HUES6 (cell line): ENCODE results near the gene MYO1B.

Experiments used
- H3K27ac ChIP-seq: 2 replicates; pipeline ENCODE4 v1.7.0; 2013; ENCODE audit warnings: low read depth, mild to moderate bottlenecking, low read length, inconsistent platforms
- H3K27me3 ChIP-seq: 2 replicates; pipeline ENCODE4 v1.6.1; 2013; ENCODE audit warnings: low read length; ENCODE audit not compliant: control insufficient read depth, insufficient read depth
- H3K36me3 ChIP-seq: 2 replicates; pipeline ENCODE4 v1.6.1; 2013; ENCODE audit warnings: low read length; ENCODE audit not compliant: control insufficient read depth, insufficient read depth
- H3K4me1 ChIP-seq: 2 replicates; pipeline ENCODE4 v1.6.1; 2013; ENCODE audit warnings: low read length; ENCODE audit not compliant: control insufficient read depth, insufficient read depth
- H3K4me3 ChIP-seq: 2 replicates; pipeline ENCODE4 v1.5.1; 2013; ENCODE audit warnings: low read depth, low read length
- H3K9ac ChIP-seq: one replicate; pipeline ENCODE4 v1.6.1; 2013; ENCODE audit warnings: mild to moderate bottlenecking, low read length
- H3K9me3 ChIP-seq: 2 replicates; pipeline ENCODE4 v1.6.1; 2013; ENCODE audit warnings: low read depth, low read length; ENCODE audit not compliant: control insufficient read depth, insufficient read depth

MYO1B gene

DNA sequence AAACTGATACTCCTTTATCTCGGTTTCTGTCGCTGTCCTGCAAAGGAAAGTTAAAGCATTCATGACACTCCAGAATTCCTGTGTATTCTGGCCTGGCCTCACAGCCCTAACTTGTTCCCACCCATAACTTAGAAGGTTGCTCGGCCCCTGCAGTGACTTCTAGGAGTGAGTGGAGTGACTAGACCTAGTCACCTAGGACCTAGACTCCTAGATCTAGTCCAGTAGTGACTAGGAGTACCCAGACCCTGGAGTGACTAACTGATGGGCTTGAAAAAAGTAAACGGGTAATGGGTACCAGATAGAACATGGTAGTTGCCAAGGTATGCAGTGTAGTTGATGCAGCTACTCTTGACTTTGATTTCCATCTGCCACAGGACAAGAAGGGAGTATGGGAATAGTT lies 181.8 kb downstream of the MYO1B start:
- Histone ChIP-seq H3K36me3 (peaks cover 20% of the 10 kb centered on the region), H3K27ac (no peak overlapping the region), H3K27me3 (no peaks in the 10 kb centered on the region), H3K9me3 (no peaks in the 10 kb centered on the region), H3K4me3 (no peak overlapping the region), H3K9ac (no peak overlapping the region), H3K4me1 (no peaks in the 10 kb centered on the region)

DNA sequence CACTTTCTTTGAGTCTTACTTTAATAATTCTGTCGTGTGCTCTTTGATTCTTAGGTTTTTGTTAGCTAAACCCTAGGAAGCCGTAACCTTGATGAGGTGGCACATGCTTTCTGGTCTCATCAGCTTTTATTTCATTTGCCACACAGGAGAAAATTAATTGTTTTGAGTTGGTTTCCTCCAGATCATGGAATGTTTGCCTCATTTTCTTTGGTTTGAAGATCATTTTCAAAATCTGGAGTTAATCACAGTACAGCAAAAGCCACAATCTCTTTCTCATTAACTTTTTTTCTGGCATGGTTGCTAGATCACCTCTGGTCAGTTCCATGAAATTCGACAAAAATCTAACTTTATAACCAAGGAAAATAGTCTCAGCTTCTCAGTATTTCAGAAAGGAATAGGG lies 182.9 kb downstream of the MYO1B start:
- H3K9me3 ChIP-seq, result no peaks in the 10 kb centered on the region
- no peaks in the 10 kb centered on the region for H3K4me1 ChIP-seq
- H3K27me3 ChIP-seq, result no peaks in the 10 kb centered on the region
- H3K9ac ChIP-seq, result no peak overlapping the region
- no peak overlapping the region for H3K27ac ChIP-seq
- no peak overlapping the region for H3K4me3 ChIP-seq
- peaks cover 17% of the 10 kb centered on the region for H3K36me3 ChIP-seq

DNA sequence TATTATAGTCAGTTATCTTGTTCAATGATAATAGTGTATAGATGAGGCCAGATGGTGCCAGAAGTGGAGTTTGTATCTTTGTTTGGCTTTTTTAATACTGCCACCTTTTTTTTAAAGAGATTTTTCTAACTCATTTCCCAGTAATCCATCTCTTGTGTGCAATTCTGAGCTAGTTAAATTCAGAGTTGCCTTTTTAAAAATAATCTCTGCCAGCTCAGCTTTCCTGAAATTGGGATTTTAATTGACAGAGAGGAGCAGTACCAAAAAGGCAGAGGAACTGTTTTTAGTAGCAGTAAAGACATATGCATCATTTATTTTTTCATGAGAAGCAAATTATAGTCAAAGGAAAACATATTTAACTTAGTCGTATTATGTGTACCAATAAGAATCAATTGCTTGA lies 185.3 kb downstream of the MYO1B start:
- H3K4me1 ChIP-seq, result no peaks in the 10 kb centered on the region
- no peaks in the 10 kb centered on the region for H3K9me3 ChIP-seq
- peaks cover 2% of the 10 kb centered on the region for H3K36me3 ChIP-seq

DNA sequence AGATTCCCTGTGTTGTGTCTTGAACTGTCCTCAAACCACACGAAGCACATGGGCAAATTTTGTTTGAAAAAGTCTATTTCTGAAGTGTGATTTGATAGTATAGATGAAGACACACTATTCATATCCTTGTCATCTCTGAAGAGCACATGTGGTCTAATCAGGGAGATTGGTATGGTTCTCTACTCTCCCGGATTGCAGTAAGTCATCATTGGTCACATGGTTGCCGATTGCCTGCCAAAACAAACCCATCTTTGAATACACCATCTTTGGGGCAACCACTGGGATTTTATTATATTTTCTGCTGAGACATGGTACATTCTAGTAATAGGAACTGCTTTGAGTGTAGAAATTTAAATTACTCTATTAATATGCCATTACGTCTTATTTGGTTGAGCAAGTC lies 186.9 kb downstream of the MYO1B start:
- Histone ChIP-seq H3K9me3 (no peaks in the 10 kb centered on the region), H3K9ac (no peak overlapping the region), H3K36me3 (no peaks in the 10 kb centered on the region), H3K27ac (no peak overlapping the region), H3K4me3 (no peak overlapping the region), H3K27me3 (no peaks in the 10 kb centered on the region), H3K4me1 (no peaks in the 10 kb centered on the region)

More for the DNA sequence above, 185.3 kb downstream of the MYO1B start:
- Histone ChIP-seq H3K27me3 (no peaks in the 10 kb centered on the region), H3K4me3 (no peak overlapping the region), H3K9ac (no peak overlapping the region), H3K27ac (no peak overlapping the region)

DNA sequence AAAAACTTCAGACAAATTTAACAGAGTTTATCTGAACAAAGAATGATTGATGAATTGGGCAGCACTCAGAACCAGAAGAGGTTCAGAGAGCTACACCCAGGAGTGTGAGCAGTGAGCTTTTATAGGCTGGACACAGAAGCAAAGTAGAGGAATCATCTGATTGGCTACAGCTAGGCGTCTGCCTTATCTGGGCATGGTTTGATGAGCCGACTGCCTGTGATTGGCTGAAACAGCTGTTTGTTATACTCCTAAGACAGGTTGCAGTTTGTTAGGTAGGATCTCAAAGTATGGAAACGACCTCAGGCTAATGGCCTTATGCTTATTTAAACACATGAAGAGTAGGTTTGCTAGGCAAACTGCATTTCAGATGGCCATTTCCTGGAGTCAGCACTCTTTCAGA lies 188.9 kb downstream of the MYO1B start:
- Histone ChIP-seq H3K27me3 (no peaks in the 10 kb centered on the region), H3K9me3 (no peaks in the 10 kb centered on the region), H3K36me3 (no peaks in the 10 kb centered on the region), H3K4me3 (no peak overlapping the region), H3K27ac (no peak overlapping the region), H3K4me1 (no peaks in the 10 kb centered on the region), H3K9ac (no peak overlapping the region)

DNA sequence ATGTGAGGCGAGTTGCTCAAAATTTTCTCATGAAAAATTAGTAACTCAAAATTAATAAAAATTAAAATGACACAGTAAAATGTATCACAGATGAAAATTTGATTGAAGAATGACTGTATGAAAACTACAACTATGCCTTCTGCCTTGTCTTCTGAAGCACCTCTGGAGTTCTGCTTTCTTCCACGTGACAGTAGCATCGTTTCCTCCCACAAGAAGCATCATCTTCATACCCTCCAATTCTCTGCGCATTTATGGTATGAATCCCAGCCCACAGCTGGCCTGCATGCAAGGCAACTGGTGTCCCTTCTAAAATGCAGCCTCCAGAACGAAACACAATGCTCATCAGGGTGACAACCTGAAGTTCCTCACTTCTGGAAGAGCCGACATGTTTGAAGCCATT lies 189.9 kb downstream of the MYO1B start:
- Histone ChIP-seq H3K9me3 (no peaks in the 10 kb centered on the region), H3K27me3 (no peaks in the 10 kb centered on the region), H3K4me1 (no peaks in the 10 kb centered on the region), H3K27ac (no peak overlapping the region), H3K36me3 (no peaks in the 10 kb centered on the region), H3K4me3 (no peak overlapping the region), H3K9ac (no peak overlapping the region)

DNA sequence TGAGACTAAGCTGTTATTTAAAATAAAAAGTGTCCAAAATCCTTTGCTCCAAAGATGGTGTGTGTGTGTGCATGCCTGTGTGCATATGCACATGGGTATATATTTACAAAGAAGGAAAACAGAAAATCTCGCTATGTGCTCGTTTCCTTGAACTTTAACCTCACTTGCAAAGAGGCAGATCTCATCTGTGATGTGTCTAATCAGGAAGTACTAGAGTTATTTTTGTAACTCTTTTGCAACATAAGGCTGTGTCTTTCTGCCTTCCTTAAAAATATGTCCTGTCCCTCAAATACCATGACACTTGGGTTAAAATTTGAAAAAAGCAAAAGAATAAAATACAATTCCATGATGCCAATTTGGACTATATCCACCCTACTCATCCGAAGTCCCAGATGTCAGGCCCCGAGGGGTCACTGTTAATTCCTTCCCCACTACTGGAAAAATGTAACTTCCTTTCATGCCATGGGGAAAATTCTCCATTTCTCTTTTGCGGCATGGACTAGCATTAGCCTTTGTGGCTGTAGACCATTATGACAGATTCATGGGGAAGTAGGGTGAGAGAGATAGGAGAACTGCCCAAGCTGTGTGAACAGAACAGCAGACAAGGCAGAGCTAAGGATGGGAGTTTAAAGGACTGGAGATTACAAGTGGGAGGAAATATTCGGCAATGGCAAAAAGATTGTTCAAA lies 191.3 kb downstream of the MYO1B start:
- Histone ChIP-seq H3K27me3 (no peaks in the 10 kb centered on the region), H3K36me3 (no peaks in the 10 kb centered on the region), H3K9ac (no peak overlapping the region), H3K27ac (no peak overlapping the region), H3K4me1 (no peaks in the 10 kb centered on the region), H3K9me3 (no peaks in the 10 kb centered on the region), H3K4me3 (no peak overlapping the region)

DNA sequence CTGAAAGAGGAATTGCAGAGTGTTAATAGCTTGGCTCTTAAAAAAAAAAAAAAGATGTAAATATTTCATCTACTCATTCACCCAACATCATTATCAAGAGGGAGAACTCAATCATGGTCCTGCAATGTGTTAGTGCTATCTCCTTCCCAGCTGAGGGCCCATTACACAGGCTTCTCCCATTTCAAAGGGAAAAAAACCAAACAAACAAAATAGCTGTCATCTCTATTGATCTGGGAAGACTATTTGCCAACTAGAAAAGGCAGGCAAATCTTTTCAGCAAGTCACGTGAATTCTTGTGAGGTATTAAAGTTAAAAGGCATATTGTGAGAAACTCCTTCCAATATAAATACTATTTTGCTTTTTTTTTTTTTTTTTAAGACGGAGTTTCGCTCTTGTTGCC lies 194.3 kb downstream of the MYO1B start:
- Histone ChIP-seq H3K9me3 (no peaks in the 10 kb centered on the region), H3K4me3 (no peak overlapping the region), H3K27me3 (no peaks in the 10 kb centered on the region), H3K27ac (no peak overlapping the region), H3K4me1 (no peaks in the 10 kb centered on the region), H3K36me3 (no peaks in the 10 kb centered on the region), H3K9ac (no peak overlapping the region)

DNA sequence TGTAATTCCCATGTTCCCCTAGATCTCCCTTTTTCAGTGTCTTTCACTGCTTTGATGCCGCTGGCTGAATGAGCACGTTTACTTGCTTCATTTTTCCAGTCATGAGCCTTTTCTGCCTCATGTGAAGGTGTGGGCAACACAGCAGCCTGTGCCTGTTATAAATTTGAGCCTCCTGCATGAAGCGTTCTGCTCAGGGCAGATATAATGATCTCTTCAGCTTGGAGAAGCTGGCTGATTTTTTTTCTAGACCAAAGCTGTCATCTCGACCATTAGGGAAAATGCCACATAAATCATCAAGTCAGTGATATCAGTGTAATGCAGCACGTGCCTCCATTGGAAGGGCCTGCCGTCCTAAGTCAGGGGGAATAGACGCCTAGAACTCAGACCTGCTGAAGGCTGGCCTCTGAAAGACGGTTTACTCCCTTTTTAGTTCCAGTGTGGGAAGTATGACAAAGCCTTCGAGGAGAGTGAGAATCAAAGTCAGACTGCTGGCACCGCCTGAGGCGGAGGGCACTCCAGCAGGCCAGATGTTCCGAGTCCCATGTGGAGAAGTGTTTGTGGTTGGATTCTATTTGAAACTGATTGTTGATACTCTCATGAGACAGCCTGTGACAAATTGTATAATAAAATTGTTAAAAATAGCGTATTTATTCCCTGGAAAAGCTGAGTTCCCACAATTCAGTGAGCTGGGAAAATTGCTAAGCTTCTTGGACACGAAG lies 196.5 kb downstream of the MYO1B start:
- Histone ChIP-seq H3K9me3 (no peaks in the 10 kb centered on the region), H3K27me3 (no peaks in the 10 kb centered on the region), H3K36me3 (no peaks in the 10 kb centered on the region), H3K9ac (no peak overlapping the region), H3K4me3 (no peak overlapping the region), H3K4me1 (no peaks in the 10 kb centered on the region), H3K27ac (no peak overlapping the region)

DNA sequence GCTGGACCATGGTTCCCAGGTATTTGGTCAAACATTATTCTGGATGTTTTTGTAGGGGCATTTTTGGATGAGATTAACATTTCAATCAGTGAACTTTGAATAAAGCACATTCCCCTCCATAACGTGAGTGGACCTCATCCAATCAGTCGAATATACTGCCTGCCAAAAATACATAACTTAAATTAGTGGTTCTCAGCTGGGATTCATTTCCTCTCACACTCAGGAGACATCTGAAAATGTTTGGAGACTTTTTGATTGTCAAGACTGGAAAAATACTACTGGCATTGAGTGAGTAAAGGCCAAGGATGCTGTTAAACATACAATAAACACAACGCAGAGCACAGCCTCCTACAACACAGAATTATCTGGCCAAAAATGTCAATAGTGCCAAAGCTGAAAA lies 198.2 kb downstream of the MYO1B start:
- H3K27ac ChIP-seq, result no peak overlapping the region
- H3K9ac ChIP-seq, result no peak overlapping the region
- H3K27me3 ChIP-seq, result no peaks in the 10 kb centered on the region
- no peak overlapping the region for H3K4me3 ChIP-seq
- H3K4me1 ChIP-seq, result no peaks in the 10 kb centered on the region
- no peaks in the 10 kb centered on the region for H3K9me3 ChIP-seq
- H3K36me3 ChIP-seq, result no peaks in the 10 kb centered on the region

DNA sequence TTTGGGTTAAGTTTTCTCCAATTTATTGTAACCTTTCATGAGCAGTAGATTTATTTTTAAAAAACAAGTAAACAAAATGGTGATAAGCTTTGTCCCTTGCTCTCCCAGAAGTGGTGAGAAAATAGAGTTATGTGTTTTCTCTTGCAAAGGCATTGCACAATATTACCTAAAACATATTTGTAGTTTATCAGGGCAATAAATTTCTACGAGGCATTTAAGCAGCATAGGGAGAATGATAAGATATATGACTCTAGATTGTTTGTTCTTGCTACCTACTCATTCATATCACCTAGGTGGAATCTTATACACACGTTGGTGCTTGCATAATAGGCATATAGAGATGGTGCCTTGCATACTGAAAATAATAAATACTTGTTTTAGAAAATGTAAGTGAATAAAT lies 201.7 kb downstream of the MYO1B start:
- Histone ChIP-seq H3K27me3 (no peaks in the 10 kb centered on the region), H3K4me3 (no peak overlapping the region), H3K4me1 (no peaks in the 10 kb centered on the region), H3K27ac (no peak overlapping the region), H3K36me3 (no peaks in the 10 kb centered on the region), H3K9me3 (no peaks in the 10 kb centered on the region), H3K9ac (no peak overlapping the region)
